ENCODE results near the gene RPP14. TPM values are rescaled to one million over a fixed set of nuclear protein-coding genes. Genes with fewer than 3 reads are reported as not detected.
"Not testable (repeated sequence)": the region's sequence is repeated elsewhere in the genome, so short reads cannot be mapped to it uniquely, and the experiment has no call there.

The RPP14 gene
- 10 to 100 TPM; 13.0 to 13.8 TPM for total RNA-seq
- 1 to 10 TPM; 5.8 to 7.9 TPM for polyA plus RNA-seq
- long read RNA-seq, donor 1, full-length matches to known transcripts = 25 of 25 reads
- long read RNA-seq, donor 1, partial matches to known transcripts = 0 of 25 reads
- long read RNA-seq, donor 1, other reads (novel, unspliced or antisense) = 0 of 25 reads
- long read RNA-seq, donor 2, full-length matches to known transcripts = 4 of 6 reads
- long read RNA-seq, donor 2, partial matches to known transcripts = 0 of 6 reads
- long read RNA-seq, donor 2, other reads (novel, unspliced or antisense) = 2 of 6 reads

DNA sequence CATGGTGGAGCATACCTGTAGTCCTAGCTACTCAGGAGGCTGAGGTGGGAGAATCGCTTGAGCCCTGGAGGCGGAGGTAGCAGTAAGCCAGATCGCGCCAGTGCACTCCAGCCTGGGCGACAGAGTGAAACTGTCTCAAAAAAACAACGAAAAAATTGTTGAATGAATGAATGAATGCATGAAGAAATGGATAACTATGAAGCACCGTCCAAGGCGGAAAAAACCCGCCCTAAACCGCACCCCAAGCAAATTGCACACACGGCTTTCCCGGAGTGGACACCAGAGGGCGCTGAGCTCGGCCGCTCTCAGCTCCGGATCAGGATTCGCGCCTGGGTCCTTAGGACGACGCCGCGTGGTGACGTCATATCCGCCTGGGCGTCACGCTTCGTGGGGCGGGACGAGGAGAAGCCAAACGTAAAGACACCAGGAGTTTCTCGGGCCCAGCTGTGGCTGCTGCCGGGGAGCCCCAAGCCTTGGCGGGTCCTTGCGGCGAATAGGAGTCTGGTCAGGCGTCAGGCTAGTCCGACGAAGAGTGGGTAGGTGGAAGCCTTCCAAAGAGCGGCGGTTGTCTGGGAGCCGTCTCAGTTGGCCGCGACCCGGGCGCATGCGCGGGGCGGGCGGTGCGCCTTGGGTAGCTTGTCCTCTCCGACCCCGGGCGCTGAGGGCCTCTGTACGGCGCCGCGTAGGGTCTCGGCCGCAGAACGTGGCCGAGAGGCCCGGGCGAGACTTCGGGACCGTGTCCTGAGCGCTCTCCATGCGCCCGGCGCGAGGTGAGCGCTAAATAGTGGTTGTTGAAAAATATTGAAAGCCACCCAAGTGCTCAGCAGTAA lies at the start of gene RPP14, which contains the start of gene HTD2:
Gene RPP14, plus strand, starts transcription at position 364 of the 830 bp plus-strand sequence. CDS start 4,085 bp downstream, outside the sequence.
Gene HTD2, plus strand, starts transcription at position 639 of the 830 bp plus-strand sequence. CDS start 11,094 bp downstream, outside the sequence.
- DNase-seq = peak; percentile 99 to 100
- Histone ChIP-seq H3K27me3 (ENCODE audit: control insufficient read depth in 1 of 2, insufficient read depth in 2 of 2, low read length in 1 of 2) (no peaks in the 10 kb centered on the region), H3K4me3 (ENCODE audit: low read length in 2 of 2) (peak within 1 kb of the TSS; percentile 74 to 83), H3K27ac (ENCODE audit: low read depth in 1 of 2, low read length in 2 of 2) (peak within 1 kb of the TSS; percentile 47 to 94), H3K4me1 (ENCODE audit: control insufficient read depth in 1 of 2, insufficient read depth in 2 of 2, low read length in 2 of 2) (peaks cover 3% of the 10 kb centered on the region in 2 donors), H3K9me3 (ENCODE audit: control insufficient read depth, low read length) (no peaks in the 10 kb centered on the region), H3K36me3 (ENCODE audit: control insufficient read depth in 1 of 2, insufficient read depth in 2 of 2, low read length in 1 of 2) (peaks cover 0 to 1% of the 10 kb centered on the region in 2 donors)
- intact Hi-C loops (cut with DNase I) = loop anchor here in 1 of 2 donors (5.0 kb wide), 2 partner anchors 69 to 186 kb away; partner anchors contain the start of genes ABHD6 and KCTD6
- ATAC-seq (ENCODE audit: low FRiP score) = peak; percentile 99
- WGBS, 2 donors = 3 to 4% methylated on average over 71 of the region's 71 CpGs

DNA sequence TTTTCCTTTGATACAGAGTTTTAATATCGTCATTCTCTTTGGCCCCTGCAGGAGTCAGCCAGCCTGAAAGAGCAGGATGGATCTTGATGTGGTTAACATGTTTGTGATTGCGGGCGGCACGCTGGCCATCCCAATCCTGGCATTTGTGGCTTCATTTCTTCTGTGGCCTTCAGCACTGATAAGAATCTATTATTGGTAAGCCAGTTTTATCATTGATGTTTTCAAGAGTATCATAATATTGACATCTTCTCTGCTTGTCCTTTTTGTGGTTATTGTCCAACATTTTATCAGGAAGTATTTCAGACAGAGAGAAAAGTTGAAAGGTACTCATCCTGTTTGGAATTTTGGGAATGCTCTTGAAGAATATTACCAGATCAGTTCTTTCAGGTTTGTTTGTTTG lies 49.5 kb upstream of the RPP14 start:
- peaks cover 0 to 2% of the 10 kb centered on the region in 2 donors for H3K36me3 ChIP-seq (ENCODE audit: control insufficient read depth in 1 of 2, insufficient read depth in 2 of 2, low read length in 1 of 2)
- 91 to 95% methylated on average over 4 of the region's 4 CpGs for WGBS, 2 donors
- H3K4me1 ChIP-seq (ENCODE audit: control insufficient read depth in 1 of 2, insufficient read depth in 2 of 2, low read length in 2 of 2) = no peaks in the 10 kb centered on the region

DNA sequence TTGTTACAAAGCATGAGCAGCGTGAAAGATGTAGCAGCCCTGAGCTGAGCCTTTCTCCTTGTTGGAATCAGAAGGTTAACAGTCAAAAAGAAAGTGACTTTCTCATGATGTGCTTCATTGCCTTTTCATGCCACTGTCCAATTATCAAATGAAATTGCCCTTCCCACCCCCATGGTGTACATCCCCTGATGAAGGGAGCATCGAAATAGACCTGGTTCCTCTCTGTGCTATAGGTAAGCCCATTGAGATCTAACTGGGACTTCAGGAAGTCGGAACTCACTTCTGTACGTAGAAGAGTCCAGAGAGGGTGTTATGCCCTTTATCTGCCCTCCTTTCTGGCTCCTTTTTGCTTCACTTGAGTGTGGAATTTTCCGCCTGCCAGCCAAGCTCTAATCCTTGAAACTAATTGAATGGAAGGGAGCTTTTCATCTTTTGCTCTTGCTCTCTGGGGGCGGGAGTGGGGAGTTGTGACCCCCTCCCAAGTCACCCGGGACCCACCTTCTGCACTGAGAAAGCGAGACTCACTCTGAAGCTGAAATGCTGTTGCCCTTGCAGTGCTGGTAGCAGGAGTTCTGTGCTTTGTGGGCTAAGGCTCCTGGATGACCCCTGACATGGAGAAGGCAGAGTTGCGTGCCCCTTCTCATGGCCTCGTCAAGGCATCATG lies 47.5 kb upstream of the RPP14 start:
- Histone ChIP-seq H3K4me3 (ENCODE audit: low read length in 2 of 2) (no peak overlapping the region), H3K36me3 (ENCODE audit: control insufficient read depth in 1 of 2, insufficient read depth in 2 of 2, low read length in 1 of 2) (peaks cover 0 to 2% of the 10 kb centered on the region in 2 donors), H3K9me3 (ENCODE audit: control insufficient read depth, low read length) (no peaks in the 10 kb centered on the region), H3K27ac (ENCODE audit: low read depth in 1 of 2, low read length in 2 of 2) (no peak overlapping the region), H3K27me3 (ENCODE audit: control insufficient read depth in 1 of 2, insufficient read depth in 2 of 2, low read length in 1 of 2) (no peaks in the 10 kb centered on the region), H3K4me1 (ENCODE audit: control insufficient read depth in 1 of 2, insufficient read depth in 2 of 2, low read length in 2 of 2) (no peaks in the 10 kb centered on the region)
- intact Hi-C loops (cut with DNase I) = no loop called here
- 89 to 92% methylated on average over 10 of the region's 10 CpGs for WGBS, 2 donors
- no peak for ATAC-seq (ENCODE audit: low FRiP score)
- no peak for DNase-seq

More for the DNA sequence above, 49.5 kb upstream of the RPP14 start:
- no peak for ATAC-seq (ENCODE audit: low FRiP score)
- H3K27me3 ChIP-seq (ENCODE audit: control insufficient read depth in 1 of 2, insufficient read depth in 2 of 2, low read length in 1 of 2) = no peaks in the 10 kb centered on the region
- H3K4me3 ChIP-seq (ENCODE audit: low read length in 2 of 2) = no peak overlapping the region
- DNase-seq = no peak
- intact Hi-C loops (cut with DNase I) = no loop called here
- H3K9me3 ChIP-seq (ENCODE audit: control insufficient read depth, low read length) = no peaks in the 10 kb centered on the region
- H3K27ac ChIP-seq (ENCODE audit: low read depth in 1 of 2, low read length in 2 of 2) = no peak overlapping the region

DNA sequence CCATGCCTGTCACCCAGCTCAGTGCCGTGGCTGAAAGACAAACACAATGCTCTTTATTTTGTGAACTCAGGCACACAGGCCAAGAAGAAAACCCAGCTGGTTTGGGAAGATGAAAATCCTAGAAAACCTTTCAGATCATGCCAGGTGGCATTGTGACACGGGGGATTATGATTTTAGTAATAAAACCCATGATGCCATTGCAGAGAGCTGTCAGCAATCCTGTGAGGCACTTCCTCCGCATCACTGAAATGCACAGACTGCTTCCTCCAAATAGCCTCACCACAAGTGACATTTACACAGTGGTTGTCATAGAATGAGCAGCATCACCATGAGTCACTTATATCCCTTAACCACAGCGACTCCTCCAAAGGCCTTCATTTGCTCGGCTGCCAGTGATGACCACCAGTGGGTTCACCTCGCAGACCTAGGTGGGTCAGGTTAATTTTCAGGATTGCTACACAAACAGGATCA lies 45.7 kb upstream of the RPP14 start:
- Histone ChIP-seq H3K9me3 (ENCODE audit: control insufficient read depth, low read length) (no peaks in the 10 kb centered on the region), H3K36me3 (ENCODE audit: control insufficient read depth in 1 of 2, insufficient read depth in 2 of 2, low read length in 1 of 2) (peaks cover 0 to 2% of the 10 kb centered on the region in 2 donors), H3K4me1 (ENCODE audit: control insufficient read depth in 1 of 2, insufficient read depth in 2 of 2, low read length in 2 of 2) (no peaks in the 10 kb centered on the region), H3K4me3 (ENCODE audit: low read length in 2 of 2) (no peak overlapping the region), H3K27me3 (ENCODE audit: control insufficient read depth in 1 of 2, insufficient read depth in 2 of 2, low read length in 1 of 2) (no peaks in the 10 kb centered on the region), H3K27ac (ENCODE audit: low read depth in 1 of 2, low read length in 2 of 2) (no peak overlapping the region)
- intact Hi-C loops (cut with DNase I) = no loop called here
- 91 to 93% methylated on average over 6 of the region's 6 CpGs for WGBS, 2 donors
- no peak for ATAC-seq (ENCODE audit: low FRiP score)
- DNase-seq = no peak

DNA sequence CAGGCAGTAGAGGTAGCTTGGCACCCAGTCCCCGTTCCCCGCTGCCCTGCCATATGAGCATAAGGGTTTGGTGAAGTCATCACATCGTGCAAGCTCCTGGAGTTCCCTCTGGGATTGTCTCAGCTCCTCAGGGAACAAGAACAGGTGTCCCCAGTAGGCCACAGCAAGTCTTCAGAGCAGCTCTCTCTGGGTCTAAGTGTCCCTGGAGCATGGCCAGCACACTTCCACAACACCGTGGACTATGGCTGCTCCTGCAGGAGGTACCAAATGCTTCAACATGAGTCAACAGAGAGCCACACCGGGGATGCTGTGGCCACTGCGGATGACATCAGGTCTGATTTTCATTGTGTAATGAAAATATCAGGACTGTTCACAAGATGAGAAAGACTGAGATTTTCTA lies 45.3 kb upstream of the RPP14 start:
- Histone ChIP-seq H3K27ac (ENCODE audit: low read depth in 1 of 2, low read length in 2 of 2) (no peak overlapping the region), H3K4me1 (ENCODE audit: control insufficient read depth in 1 of 2, insufficient read depth in 2 of 2, low read length in 2 of 2) (no peaks in the 10 kb centered on the region), H3K4me3 (ENCODE audit: low read length in 2 of 2) (no peak overlapping the region), H3K36me3 (ENCODE audit: control insufficient read depth in 1 of 2, insufficient read depth in 2 of 2, low read length in 1 of 2) (peaks cover 0 to 2% of the 10 kb centered on the region in 2 donors), H3K9me3 (ENCODE audit: control insufficient read depth, low read length) (no peaks in the 10 kb centered on the region), H3K27me3 (ENCODE audit: control insufficient read depth in 1 of 2, insufficient read depth in 2 of 2, low read length in 1 of 2) (no peaks in the 10 kb centered on the region)
- ATAC-seq (ENCODE audit: low FRiP score) = no peak
- WGBS, 2 donors = 82 to 89% methylated on average over 6 of the region's 6 CpGs
- no peak for DNase-seq
- intact Hi-C loops (cut with DNase I) = no loop called here

DNA sequence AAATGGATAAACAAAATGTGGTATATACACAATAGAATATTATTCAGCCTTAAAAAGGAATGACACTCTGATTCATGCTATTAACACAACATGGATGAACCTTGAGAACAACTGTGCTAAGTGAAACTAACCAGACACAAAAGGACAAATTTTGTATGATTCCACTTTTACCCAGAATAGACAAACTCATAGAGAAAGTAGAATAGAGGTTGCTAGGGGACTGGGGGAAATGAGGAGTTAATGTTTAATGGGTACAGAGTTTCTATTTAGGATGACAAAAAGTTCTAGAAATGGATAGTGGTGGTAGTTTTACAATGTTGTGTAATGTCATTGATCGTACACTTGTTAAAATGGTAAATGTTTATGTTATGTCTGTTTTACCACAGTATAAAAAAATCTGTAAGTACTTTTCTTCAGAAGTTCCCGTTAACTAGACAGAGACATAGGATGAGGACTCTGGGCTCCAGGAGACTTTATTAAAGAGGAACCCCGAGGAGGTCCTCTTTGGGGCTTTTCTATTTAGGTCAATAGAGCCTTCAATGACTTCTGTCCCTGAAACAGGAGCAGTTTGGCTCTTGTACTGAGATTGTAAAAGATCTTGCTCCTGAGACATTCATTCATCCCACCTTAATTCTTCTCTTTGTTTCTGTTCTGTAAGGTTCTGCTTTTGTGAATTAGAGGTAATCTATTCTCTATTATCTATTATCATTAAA lies 43.9 kb upstream of the RPP14 start:
- intact Hi-C loops (cut with DNase I) = no loop called here
- ATAC-seq (ENCODE audit: low FRiP score) (no peak), DNase-seq (no peak)
- H3K9me3 ChIP-seq (ENCODE audit: control insufficient read depth, low read length) = no peaks in the 10 kb centered on the region
- no peak overlapping the region for H3K27ac ChIP-seq (ENCODE audit: low read depth in 1 of 2, low read length in 2 of 2)
- no peaks in the 10 kb centered on the region for H3K4me1 ChIP-seq (ENCODE audit: control insufficient read depth in 1 of 2, insufficient read depth in 2 of 2, low read length in 2 of 2)
- WGBS, 2 donors = 81 to 85% methylated on average over 3 of the region's 3 CpGs
- H3K36me3 ChIP-seq (ENCODE audit: control insufficient read depth in 1 of 2, insufficient read depth in 2 of 2, low read length in 1 of 2) = peaks cover 0 to 2% of the 10 kb centered on the region in 2 donors
- no peaks in the 10 kb centered on the region for H3K27me3 ChIP-seq (ENCODE audit: control insufficient read depth in 1 of 2, insufficient read depth in 2 of 2, low read length in 1 of 2)
- H3K4me3 ChIP-seq (ENCODE audit: low read length in 2 of 2) = no peak overlapping the region

DNA sequence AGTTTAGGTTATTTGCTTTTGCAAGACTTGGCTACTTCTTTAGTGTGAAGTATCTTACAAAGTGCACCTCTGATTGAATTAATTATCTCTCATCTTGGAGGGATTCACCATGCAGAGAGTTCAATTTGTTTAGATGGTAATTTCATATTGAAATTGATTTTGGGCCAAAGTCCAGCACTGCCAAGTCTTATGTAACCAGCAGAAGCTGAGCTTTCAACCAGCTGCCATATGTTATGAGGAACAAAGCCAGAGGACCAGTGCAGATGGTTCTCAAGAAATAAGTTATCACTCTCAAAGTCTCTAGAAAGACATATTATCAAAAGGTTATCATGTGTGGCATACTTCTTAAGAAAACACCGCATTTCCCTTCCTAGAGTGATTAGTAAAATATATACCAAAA lies 39.5 kb upstream of the RPP14 start:
- no peaks in the 10 kb centered on the region for H3K4me1 ChIP-seq (ENCODE audit: control insufficient read depth in 1 of 2, insufficient read depth in 2 of 2, low read length in 2 of 2)
- no peaks in the 10 kb centered on the region for H3K9me3 ChIP-seq (ENCODE audit: control insufficient read depth, low read length)
- peaks cover 0 to 7% of the 10 kb centered on the region in 2 donors for H3K36me3 ChIP-seq (ENCODE audit: control insufficient read depth in 1 of 2, insufficient read depth in 2 of 2, low read length in 1 of 2)
- H3K27me3 ChIP-seq (ENCODE audit: control insufficient read depth in 1 of 2, insufficient read depth in 2 of 2, low read length in 1 of 2) = no peaks in the 10 kb centered on the region
- intact Hi-C loops (cut with DNase I) = no loop called here
- DNase-seq (no peak), ATAC-seq (ENCODE audit: low FRiP score) (no peak)
- H3K27ac ChIP-seq (ENCODE audit: low read depth in 1 of 2, low read length in 2 of 2) = no peak overlapping the region
- WGBS, 2 donors = 89 to 90% methylated on average over 1 of the region's 1 CpG
- H3K4me3 ChIP-seq (ENCODE audit: low read length in 2 of 2) = no peak overlapping the region

DNA sequence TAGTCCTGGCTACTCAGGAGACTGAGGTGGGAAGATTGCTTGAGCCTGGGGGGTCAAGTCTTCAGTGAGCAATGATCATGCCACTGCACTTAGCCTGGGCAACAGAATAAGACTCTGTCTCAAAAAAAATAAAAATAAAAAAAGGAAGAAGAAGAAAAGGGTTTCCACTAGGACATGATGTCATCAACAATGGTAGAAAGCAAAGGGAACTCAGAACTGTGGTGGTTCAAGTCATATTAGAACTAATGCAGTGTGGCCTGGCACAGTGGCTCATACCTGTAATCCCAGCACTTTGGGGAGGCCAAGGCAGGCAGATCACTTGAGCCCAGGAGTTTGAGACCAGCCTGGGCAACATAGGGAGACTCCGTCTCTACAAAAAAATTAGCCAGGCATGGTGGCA lies 38.5 kb upstream of the RPP14 start:
- H3K4me3 ChIP-seq (ENCODE audit: low read length in 2 of 2); H3K36me3 ChIP-seq (ENCODE audit: control insufficient read depth in 1 of 2, insufficient read depth in 2 of 2, low read length in 1 of 2); H3K27ac ChIP-seq (ENCODE audit: low read depth in 1 of 2, low read length in 2 of 2); DNase-seq; ATAC-seq (ENCODE audit: low FRiP score); H3K27me3 ChIP-seq (ENCODE audit: control insufficient read depth in 1 of 2, insufficient read depth in 2 of 2, low read length in 1 of 2); H3K9me3 ChIP-seq (ENCODE audit: control insufficient read depth, low read length); intact Hi-C loops (cut with DNase I); H3K4me1 ChIP-seq (ENCODE audit: control insufficient read depth in 1 of 2, insufficient read depth in 2 of 2, low read length in 2 of 2): not testable (repeated sequence)
- WGBS, 2 donors = 98 to 100% methylated on average over 1 of the region's 1 CpG

Data from aorta (tissue), 5 donors.